GM12872 (cell line): ENCODE results near the gene GRIK4.

Experiments used
- TF ChIP-seq, protein P1 (sequence below): IDR thresholded peaks from 3 replicates; pipeline ENCODE4 v1.5.1; 2011; ENCODE audit warnings: low read depth, mild to moderate bottlenecking, low read length, moderate library complexity; ENCODE audit not compliant: insufficient read depth

Gene GRIK4

DNA sequence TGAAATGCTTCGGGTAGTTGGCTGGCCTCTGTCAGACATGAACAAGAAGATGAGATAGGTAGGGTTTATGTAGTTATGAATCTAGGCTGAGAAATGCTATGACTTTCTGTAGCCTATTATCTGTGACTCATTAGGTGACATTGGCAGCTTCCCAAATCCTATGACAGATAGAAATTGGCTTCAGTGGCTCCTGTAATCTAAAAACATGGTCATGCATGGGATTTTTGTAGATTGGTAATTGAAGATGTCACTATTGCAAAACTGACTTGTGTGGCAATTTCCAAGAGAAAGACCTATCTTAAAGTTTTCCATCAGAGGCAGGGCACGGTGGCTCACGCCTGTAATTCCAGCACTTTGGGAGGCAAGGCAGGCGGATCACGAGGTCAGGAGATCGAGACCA, 29.4 kb upstream of the GRIK4 start:
- TF ChIP-seq, protein P1, sequence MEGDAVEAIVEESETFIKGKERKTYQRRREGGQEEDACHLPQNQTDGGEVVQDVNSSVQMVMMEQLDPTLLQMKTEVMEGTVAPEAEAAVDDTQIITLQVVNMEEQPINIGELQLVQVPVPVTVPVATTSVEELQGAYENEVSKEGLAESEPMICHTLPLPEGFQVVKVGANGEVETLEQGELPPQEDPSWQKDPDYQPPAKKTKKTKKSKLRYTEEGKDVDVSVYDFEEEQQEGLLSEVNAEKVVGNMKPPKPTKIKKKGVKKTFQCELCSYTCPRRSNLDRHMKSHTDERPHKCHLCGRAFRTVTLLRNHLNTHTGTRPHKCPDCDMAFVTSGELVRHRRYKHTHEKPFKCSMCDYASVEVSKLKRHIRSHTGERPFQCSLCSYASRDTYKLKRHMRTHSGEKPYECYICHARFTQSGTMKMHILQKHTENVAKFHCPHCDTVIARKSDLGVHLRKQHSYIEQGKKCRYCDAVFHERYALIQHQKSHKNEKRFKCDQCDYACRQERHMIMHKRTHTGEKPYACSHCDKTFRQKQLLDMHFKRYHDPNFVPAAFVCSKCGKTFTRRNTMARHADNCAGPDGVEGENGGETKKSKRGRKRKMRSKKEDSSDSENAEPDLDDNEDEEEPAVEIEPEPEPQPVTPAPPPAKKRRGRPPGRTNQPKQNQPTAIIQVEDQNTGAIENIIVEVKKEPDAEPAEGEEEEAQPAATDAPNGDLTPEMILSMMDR, result no peak

DNA sequence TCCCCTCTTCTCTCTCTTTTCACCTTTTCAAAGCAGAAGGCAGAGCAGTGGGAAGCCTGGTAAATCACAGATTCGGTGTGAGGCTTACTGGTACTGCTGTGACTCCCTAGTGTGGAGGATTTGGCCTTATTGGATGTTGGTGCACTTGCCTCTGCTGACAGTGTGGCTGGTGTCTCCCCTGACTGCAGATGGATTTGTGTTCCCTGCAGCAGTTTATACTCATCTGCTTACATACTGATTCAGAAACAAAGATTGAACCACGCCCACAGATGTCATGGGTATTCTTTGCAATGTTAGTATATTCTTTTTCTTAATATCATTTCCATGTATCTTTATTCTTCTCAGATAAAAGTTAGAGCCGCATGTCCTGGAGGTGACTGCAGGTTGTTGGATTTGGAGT, 26.8 kb upstream of the GRIK4 start:
- TF ChIP-seq, protein P1, result no peak

DNA sequence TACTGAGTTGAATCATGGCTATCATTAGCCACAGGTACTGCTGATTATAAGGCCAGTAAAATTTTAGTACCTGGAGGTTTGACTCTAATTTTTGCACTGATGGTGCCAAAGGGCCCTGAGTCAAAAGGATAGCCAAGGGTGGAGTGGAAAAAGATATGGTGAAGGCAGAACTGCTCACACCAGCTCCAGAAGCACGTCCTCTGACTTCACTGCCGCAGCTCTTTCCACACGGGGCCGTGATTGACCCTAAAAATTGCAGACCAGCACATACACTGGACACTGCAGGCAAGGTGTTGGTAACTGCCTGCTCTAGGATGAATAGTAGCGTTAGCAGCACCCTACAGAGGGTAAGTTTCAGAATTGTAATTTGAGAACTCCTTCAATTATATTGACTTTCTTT, 25.4 kb upstream of the GRIK4 start:
- TF ChIP-seq, protein P1, result no peak

DNA sequence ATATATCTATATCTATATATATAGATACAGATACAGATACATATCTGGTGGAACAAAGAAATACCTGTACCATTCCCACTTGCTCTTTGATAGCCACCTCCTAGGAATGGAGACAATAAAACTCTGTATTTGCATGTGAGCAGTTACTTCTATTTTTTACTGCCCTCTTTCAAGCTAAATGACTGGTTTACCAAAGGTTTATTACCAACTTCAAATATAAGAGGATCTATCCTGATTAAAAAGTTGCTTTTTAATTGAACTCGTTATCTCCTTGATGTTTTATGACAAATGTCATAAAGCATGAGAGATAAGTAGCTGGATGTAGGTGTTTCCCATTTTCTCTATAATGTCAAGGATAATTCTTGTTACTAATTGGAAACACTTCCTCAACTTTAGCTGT, 21.7 kb upstream of the GRIK4 start:
- TF ChIP-seq, protein P1, result no peak

DNA sequence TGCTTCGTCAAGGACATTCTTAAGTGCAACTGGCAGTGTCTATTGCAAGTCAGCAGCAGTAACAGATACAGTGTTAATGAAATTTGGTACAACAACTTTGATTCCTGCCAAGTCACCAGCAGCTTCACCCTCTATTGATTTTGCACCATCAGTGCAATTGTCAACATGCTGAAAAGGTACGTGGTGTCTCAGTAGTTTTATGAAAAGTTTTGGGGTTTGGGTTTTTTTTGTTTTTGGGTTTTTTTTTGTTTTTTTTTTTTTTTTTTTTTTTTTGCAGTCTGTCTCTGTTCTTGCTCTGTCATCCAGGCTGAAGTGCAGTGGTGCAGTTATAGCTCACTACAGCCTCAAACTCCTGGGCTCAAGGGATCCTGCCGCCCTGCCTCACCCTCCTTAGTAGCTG, 19.1 kb upstream of the GRIK4 start:
- TF ChIP-seq, protein P1, result no peak

DNA sequence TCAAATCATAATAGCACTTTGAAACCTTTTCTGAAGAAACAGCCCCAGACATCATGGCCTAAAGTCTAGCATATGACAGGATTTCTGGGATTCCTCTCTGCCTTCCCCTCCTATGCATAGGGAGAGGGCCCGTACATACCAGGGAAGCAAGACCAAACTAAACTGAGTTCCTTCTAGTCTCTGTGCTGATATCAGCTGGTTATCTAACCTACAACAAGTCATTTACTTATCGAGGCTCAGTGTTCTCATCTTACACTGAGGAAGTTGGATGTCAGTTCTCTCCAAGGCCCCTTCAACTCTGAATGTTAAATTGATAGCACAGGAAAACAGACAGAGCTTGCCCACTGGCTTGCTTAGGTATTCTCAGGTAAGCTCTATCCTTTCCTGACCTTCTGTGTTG, 17.0 kb upstream of the GRIK4 start:
- TF ChIP-seq, protein P1, result no peak

DNA sequence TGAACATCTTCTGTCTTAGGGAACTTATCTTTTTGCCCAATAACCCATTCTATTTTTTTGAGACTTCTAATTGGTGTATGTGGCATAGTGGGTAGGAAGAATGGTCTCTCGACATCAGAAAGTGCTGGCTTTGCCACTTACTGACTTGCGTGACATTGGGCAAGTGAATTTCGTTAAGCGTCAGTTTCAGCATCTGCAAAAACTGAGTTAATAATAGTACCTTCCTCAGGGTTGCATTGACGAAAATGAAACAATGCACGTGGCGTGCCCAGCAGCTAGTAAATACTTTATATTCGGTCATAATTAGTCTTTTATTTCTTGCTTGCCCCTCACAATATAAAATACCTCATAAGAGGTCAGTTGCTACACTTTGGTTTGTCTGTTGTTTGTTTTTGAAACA, 12.5 kb upstream of the GRIK4 start:
- TF ChIP-seq, protein P1, result no peak

DNA sequence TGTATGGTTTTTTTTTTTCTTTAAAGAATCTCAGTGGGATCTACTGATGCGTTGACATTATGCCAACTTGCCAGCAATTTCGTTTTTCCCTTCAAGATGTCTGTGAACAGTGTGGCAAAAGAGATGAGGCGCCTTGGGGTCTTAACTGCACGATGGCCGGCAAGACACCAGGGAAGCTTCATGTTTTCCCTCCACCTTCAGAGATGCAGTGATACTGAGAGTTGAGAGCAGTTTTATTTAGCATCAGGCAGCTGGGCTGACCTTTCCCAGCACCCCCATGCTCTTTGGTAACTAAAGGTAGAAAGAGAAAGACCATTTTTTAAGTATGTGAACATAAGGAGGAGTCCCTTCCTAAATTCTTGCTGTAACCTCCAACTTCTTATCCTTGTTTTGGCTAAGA, 11.7 kb upstream of the GRIK4 start:
- TF ChIP-seq, protein P1, result no peak
